Measurements from ENCODE around the gene NRG2. TPM values are rescaled to one million over a fixed set of nuclear protein-coding genes. Genes with fewer than 3 reads are reported as not detected.

Gene NRG2
- total and polyA plus RNA-seq, 12 donors, result 0.64 to 6.6 (median 2.9) TPM

- Histone ChIP-seq H3K4me3 (no peak overlapping the region), H3K27ac (no peak overlapping the region), H3K9me3 (no peaks in the 10 kb centered on the region), H3K27me3 (no peaks in the 10 kb centered on the region), H3K36me3 (peaks cover 0 to 12% (median 0%) of the 10 kb centered on the region in 9 donors), H3K4me1 (no peaks in the 10 kb centered on the region)
- 87 to 91% methylated on average over 4 of the region's 4 CpGs for WGBS, 2 donors
- TF ChIP-seq CTCF (IDR thresholded peaks at IDR 0.05), result no peak
- DNase-seq (no peak), ATAC-seq (no peak)
- intact Hi-C loops (cut with DNase I), result no loop called here
Observed at GRCh38 chr5:139856714-139857113, 186.4 kb downstream of the NRG2 start.

GRCh38 chr5:139855946-139856540 lies 187.1 kb downstream of the NRG2 start:
- no peaks in the 10 kb centered on the region for H3K4me1 ChIP-seq
- H3K27me3 ChIP-seq, result no peaks in the 10 kb centered on the region
- no peak overlapping the region for H3K4me3 ChIP-seq
- ATAC-seq (no peak), DNase-seq (no peak)
- TF ChIP-seq CTCF (IDR thresholded peaks at IDR 0.05), result no peak
- intact Hi-C loops (cut with DNase I), result no loop called here
- H3K9me3 ChIP-seq, result no peaks in the 10 kb centered on the region
- H3K36me3 ChIP-seq, result peaks cover 0 to 19% (median 0%) of the 10 kb centered on the region in 9 donors
- WGBS, 2 donors, result 89 to 92% methylated on average over 6 of the region's 6 CpGs
- no peak overlapping the region for H3K27ac ChIP-seq

GRCh38 chr5:139855451-139855850 lies 187.6 kb downstream of the NRG2 start:
- intact Hi-C loops (cut with DNase I), result no loop called here
- ATAC-seq, result no peak
- Histone ChIP-seq H3K9me3 (no peaks in the 10 kb centered on the region), H3K4me3 (no peak overlapping the region), H3K36me3 (peaks cover 0 to 23% (median 0%) of the 10 kb centered on the region in 9 donors), H3K27ac (no peak overlapping the region), H3K4me1 (no peaks in the 10 kb centered on the region), H3K27me3 (no peaks in the 10 kb centered on the region)
- no peak for DNase-seq
- WGBS, 2 donors, result 96% methylated on average over 8 of the region's 8 CpGs
- TF ChIP-seq CTCF (IDR thresholded peaks at IDR 0.05), result no peak

- WGBS, 2 donors, result 93 to 96% methylated on average over 5 of the region's 5 CpGs
- H3K4me3 ChIP-seq, result no peak overlapping the region
- intact Hi-C loops (cut with DNase I), result no loop called here
- H3K4me1 ChIP-seq, result no peaks in the 10 kb centered on the region
- H3K36me3 ChIP-seq, result peaks cover 0 to 23% (median 0%) of the 10 kb centered on the region in 9 donors
- no peaks in the 10 kb centered on the region for H3K27me3 ChIP-seq
- ATAC-seq (no peak), DNase-seq (no peak)
- no peaks in the 10 kb centered on the region for H3K9me3 ChIP-seq
- no peak for TF ChIP-seq CTCF (IDR thresholded peaks at IDR 0.05)
- H3K27ac ChIP-seq, result no peak overlapping the region
Observed at GRCh38 chr5:139854953-139855352, 188.1 kb downstream of the NRG2 start.

All from heart right ventricle (tissue), 16 donors.